ENCODE data around the gene SHMT2.

GRCh38 chr12:57193706-57194245 is 35.7 kb upstream of the SHMT2 start:
- no peak for TF ChIP-seq YY1 (IDR thresholded peaks at IDR 0.05; ENCODE audit: insufficient read depth, insufficient read length)
- TF ChIP-seq ZNF274 (IDR thresholded peaks at IDR 0.05; ENCODE audit: low read depth, low read length), result no peak

Data from NT2/D1 (cell line).